ENCODE data around the gene GPR162. TPM values are rescaled to one million over a fixed set of nuclear protein-coding genes. Genes with fewer than 3 reads are reported as not detected.
"Not testable (repeated sequence)": the region's sequence is repeated elsewhere in the genome, so short reads cannot be mapped to it uniquely, and the experiment has no call there.

GPR162 gene
- total and polyA plus RNA-seq, 2 experiments from 2014 or later = 38.6 to 41.1 TPM

DNA sequence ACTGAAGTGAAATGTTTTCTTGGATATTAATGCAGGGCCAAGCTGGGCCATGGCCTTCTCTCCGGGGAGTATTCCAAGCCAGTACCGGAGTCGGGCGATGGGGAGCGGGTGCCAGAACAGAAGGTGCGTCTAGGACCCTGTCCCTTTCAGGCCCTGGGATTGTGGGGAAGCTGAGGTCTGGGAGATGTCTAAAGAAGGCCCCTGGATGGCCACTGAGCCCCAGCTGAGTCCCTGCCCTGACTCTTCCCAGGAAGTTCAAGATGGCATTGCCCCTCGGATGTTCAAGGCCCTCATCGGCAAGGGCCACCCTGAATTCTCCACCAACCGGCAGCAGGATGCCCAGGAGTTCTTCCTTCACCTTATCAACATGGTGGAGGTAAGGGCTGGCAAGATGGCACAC lies 38.5 kb downstream of the GPR162 start:
- Histone ChIP-seq H3K9me3 (ENCODE audit: low read depth) (no peaks in the 10 kb centered on the region), H3K4me1 (ENCODE audit: low read depth) (no peaks in the 10 kb centered on the region)

DNA sequence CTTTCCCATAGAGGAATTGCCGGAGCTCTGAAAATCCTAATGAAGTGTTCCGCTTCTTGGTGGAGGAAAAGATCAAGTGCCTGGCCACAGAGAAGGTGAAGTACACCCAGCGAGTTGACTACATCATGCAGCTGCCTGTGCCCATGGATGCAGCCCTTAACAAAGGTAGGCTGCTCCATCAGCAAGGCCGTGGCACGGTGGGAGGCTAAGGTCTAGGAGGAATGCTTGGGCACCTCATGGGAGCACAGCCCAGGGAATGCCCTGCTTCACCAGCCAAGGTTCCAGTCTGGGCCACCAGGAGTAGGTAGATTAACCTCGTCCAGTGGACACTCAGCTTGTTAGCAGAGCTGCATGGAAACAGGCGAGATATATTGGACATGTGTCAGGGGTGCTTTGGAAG lies 39.3 kb downstream of the GPR162 start:
- Histone ChIP-seq H3K27ac (no peak overlapping the region), H3K36me3 (peaks cover 76% of the 10 kb centered on the region), H3K9me3 (ENCODE audit: low read depth) (no peaks in the 10 kb centered on the region), H3K4me3 (no peak overlapping the region), H3K4me1 (ENCODE audit: low read depth) (no peaks in the 10 kb centered on the region), H3K27me3 (no peaks in the 10 kb centered on the region)
- TF ChIP-seq, protein P1, sequence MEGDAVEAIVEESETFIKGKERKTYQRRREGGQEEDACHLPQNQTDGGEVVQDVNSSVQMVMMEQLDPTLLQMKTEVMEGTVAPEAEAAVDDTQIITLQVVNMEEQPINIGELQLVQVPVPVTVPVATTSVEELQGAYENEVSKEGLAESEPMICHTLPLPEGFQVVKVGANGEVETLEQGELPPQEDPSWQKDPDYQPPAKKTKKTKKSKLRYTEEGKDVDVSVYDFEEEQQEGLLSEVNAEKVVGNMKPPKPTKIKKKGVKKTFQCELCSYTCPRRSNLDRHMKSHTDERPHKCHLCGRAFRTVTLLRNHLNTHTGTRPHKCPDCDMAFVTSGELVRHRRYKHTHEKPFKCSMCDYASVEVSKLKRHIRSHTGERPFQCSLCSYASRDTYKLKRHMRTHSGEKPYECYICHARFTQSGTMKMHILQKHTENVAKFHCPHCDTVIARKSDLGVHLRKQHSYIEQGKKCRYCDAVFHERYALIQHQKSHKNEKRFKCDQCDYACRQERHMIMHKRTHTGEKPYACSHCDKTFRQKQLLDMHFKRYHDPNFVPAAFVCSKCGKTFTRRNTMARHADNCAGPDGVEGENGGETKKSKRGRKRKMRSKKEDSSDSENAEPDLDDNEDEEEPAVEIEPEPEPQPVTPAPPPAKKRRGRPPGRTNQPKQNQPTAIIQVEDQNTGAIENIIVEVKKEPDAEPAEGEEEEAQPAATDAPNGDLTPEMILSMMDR (IDR thresholded peaks at IDR 0.05; ENCODE audit: low read depth, low read length) = no peak
- DNase-seq (ENCODE audit: low read depth in 1 of 2, low spot score in 1 of 2) = no peak

More for the DNA sequence above, 38.5 kb downstream of the GPR162 start:
- no peak overlapping the region for H3K27ac ChIP-seq
- DNase-seq (ENCODE audit: low read depth in 1 of 2, low spot score in 1 of 2) = no peak
- peaks cover 77% of the 10 kb centered on the region for H3K36me3 ChIP-seq
- TF ChIP-seq, protein P1 (IDR thresholded peaks at IDR 0.05; ENCODE audit: low read depth, low read length) = no peak
- H3K4me3 ChIP-seq = no peak overlapping the region
- no peaks in the 10 kb centered on the region for H3K27me3 ChIP-seq

DNA sequence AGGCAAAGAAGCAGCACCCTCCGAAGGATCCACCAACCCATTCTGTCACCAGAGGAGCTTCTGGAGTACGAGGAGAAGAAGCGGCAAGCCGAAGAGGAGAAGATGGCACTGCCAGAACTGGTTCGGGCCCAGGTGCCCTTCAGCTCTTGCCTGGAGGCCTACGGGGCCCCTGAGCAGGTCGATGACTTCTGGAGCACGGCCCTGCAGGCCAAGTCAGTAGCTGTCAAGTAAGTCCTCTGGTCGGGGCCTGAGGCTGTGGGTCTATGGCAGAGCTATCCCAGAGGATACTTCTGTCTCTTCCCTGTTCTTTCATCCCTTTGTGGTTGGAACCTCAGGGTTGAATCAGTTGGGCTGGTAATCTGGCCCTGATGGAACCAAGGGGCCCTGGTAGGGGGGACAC lies 39.8 kb downstream of the GPR162 start:
- Histone ChIP-seq H3K27me3 (no peaks in the 10 kb centered on the region), H3K4me3 (no peak overlapping the region), H3K4me1 (ENCODE audit: low read depth) (no peaks in the 10 kb centered on the region), H3K36me3 (peaks cover 73% of the 10 kb centered on the region), H3K9me3 (ENCODE audit: low read depth) (no peaks in the 10 kb centered on the region), H3K27ac (no peak overlapping the region)
- DNase-seq (ENCODE audit: low read depth in 1 of 2, low spot score in 1 of 2) = no peak
- TF ChIP-seq, protein P1 (IDR thresholded peaks at IDR 0.05; ENCODE audit: low read depth, low read length) = no peak

DNA sequence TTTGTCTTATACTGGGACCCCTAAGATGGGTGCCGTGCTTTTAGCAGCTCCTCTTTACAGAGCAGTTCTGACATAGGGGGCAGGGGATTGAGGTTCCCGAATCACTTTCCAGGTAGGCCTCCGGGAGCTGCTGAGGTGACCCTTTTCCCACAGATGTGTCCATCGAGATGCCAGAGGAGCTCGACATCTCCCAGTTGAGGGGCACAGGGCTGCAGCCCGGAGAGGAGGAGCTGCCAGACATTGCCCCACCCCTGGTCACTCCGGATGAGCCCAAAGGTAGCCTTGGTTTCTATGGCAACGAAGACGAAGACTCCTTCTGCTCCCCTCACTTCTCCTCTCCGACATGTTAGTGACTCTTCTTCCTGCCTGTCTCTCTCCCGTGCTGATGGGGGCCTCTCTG lies 41.4 kb downstream of the GPR162 start:
- H3K4me1 ChIP-seq (ENCODE audit: low read depth) = no peaks in the 10 kb centered on the region
- H3K27me3 ChIP-seq = no peaks in the 10 kb centered on the region
- no peak for DNase-seq (ENCODE audit: low read depth in 1 of 2, low spot score in 1 of 2)
- TF ChIP-seq, protein P1 (IDR thresholded peaks at IDR 0.05; ENCODE audit: low read depth, low read length) = no peak
- no peak overlapping the region for H3K4me3 ChIP-seq
- no peaks in the 10 kb centered on the region for H3K9me3 ChIP-seq (ENCODE audit: low read depth)
- H3K36me3 ChIP-seq = peaks cover 57% of the 10 kb centered on the region
- no peak overlapping the region for H3K27ac ChIP-seq

DNA sequence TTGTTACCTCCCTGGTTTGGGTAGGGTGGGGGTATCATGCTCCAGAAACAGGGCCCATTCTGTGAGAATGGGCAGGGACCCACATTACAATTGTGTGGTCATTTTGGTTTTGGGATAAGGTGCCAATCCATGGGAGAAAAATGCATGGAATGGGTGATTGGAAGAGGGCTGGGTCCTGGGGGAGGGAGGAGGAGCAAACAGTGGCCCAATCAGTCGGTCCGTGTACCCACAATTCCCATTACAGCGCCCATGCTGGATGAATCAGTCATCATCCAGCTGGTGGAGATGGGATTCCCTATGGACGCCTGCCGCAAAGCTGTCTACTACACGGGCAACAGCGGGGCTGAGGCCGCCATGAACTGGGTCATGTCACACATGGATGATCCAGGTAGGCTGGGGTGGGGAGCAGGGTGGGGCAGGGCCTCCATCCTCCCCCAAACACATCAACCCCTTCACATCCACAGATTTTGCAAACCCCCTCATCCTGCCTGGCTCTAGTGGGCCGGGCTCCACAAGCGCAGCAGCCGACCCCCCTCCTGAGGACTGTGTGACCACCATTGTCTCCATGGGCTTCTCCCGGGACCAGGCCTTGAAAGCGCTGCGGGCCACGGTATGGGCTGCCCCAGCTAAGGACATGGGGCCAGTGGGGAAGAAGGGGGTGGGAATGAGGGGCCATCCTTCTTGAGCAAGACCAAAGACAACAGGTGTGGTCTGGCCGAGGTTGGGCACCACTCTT lies 42.1 kb downstream of the GPR162 start:
- no peaks in the 10 kb centered on the region for H3K9me3 ChIP-seq (ENCODE audit: low read depth)
- no peak overlapping the region for H3K27ac ChIP-seq
- no peak overlapping the region for H3K4me3 ChIP-seq
- H3K36me3 ChIP-seq = peaks cover 49% of the 10 kb centered on the region
- TF ChIP-seq, protein P1 (IDR thresholded peaks at IDR 0.05; ENCODE audit: low read depth, low read length) = no peak
- H3K4me1 ChIP-seq (ENCODE audit: low read depth) = peaks cover 1% of the 10 kb centered on the region
- no peak for DNase-seq (ENCODE audit: low read depth in 1 of 2, low spot score in 1 of 2)
- no peaks in the 10 kb centered on the region for H3K27me3 ChIP-seq

DNA sequence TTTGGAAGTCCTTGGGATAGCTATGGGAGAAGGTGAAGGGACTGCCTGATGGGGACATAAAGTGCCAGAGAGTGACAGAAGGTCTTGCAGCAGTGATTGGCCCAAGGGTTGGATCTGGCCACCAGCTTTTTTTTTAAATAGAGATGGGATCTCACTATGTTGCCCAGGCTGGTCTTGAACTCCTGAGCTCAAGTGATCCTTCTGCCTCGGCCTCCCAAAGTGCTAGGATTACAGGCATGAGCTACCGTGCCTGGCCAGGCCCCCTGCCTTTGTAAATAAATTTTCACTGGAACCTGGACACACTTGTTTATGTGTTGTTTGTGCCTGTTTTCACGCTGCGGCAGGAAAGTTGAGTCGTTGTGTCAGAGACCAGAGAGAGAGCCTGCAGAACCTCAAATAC lies 43.7 kb downstream of the GPR162 start:
- H3K27ac ChIP-seq; H3K9me3 ChIP-seq (ENCODE audit: low read depth); H3K27me3 ChIP-seq; H3K4me1 ChIP-seq (ENCODE audit: low read depth); DNase-seq (ENCODE audit: low read depth in 1 of 2, low spot score in 1 of 2); H3K4me3 ChIP-seq: not testable (repeated sequence)
- peaks cover 51% of the 10 kb centered on the region for H3K36me3 ChIP-seq
